ENCODE data around the gene PPP4R4. TPM values are rescaled to one million over a fixed set of nuclear protein-coding genes. Genes with fewer than 3 reads are reported as not detected.

PPP4R4 gene
- total and polyA plus RNA-seq, 2 of the 4 experiments (the other 2 are of a cell fraction): 0.17 to 0.36 TPM

- Histone ChIP-seq H3K4ac (ENCODE audit: low read depth, low read length) (no peak overlapping the region), H3K9me3 (ENCODE audit: control insufficient read depth, insufficient read depth, low read length) (no peaks in the 10 kb centered on the region), H3K9ac (ENCODE audit: low read depth, low read length) (no peak overlapping the region), H3K14ac (replicated peaks; ENCODE audit: low read depth, low read length) (no peak overlapping the region), H2BK5ac (ENCODE audit: low read depth, low read length, poor library complexity, severe bottlenecking) (peak overlapping the region; percentile 70), H2AK5ac (ENCODE audit: low read depth, low read length) (no peak overlapping the region), H3K27me3 (ENCODE audit: control insufficient read depth, insufficient read depth, low read length) (no peaks in the 10 kb centered on the region), H4K20me1 (ENCODE audit: insufficient read depth, low read length) (no peaks in the 10 kb centered on the region), H2AK9ac (replicated peaks; ENCODE audit: low read depth, low read length, poor library complexity) (no peak overlapping the region), H3K4me2 (ENCODE audit: low read depth, low read length) (peak overlapping the region; percentile 35; the same call in 1 of the 2 replicates), H3K18ac (ENCODE audit: low read depth, low read length) (no peak overlapping the region), H4K5ac (ENCODE audit: low read depth, low read length) (no peak overlapping the region), H3K79me1 (ENCODE audit: low read depth in 1 of 2, low read length in 2 of 2) (no peaks in the 10 kb centered on the region), H3K9me1 (ENCODE audit: insufficient read depth, low read length) (no peaks in the 10 kb centered on the region), H3K56ac (ENCODE audit: extremely low read depth, insufficient read depth, low read length) (no peak overlapping the region), H4K91ac (ENCODE audit: insufficient read depth, low read depth, low read length) (no peak overlapping the region), H2BK20ac (ENCODE audit: low read depth, low read length) (no peak overlapping the region), H4K8ac (ENCODE audit: low read depth in 2 of 2, low read length in 2 of 2) (no peak overlapping the region), H3K4me1 (ENCODE audit: control insufficient read depth, insufficient read depth, low read length) (no peaks in the 10 kb centered on the region), H3K23ac (ENCODE audit: low read depth, low read length) (no peak overlapping the region), H3K36me3 (ENCODE audit: control insufficient read depth, insufficient read depth, low read length) (no peaks in the 10 kb centered on the region), H3K4me3 (ENCODE audit: insufficient read depth, low read depth, low read length) (no peak overlapping the region), H2BK120ac (ENCODE audit: low read depth, low read length) (no peak overlapping the region), H2BK15ac (ENCODE audit: low read depth, low read length) (no peak overlapping the region), H2AFZ (replicated peaks; ENCODE audit: low read length, poor library complexity) (no peak overlapping the region), H3K27ac (ENCODE audit: insufficient read depth, low read length) (no peak overlapping the region)
- intact Hi-C loops (cut with micrococcal nuclease) (no loop called here), dilution Hi-C loops (cut with HindIII; ENCODE audit: low sequenced_read_pairs, unreplicated experiment) (no loop called here), in situ Hi-C loops (cut with MboI; ENCODE audit: low sequenced_read_pairs) (no loop called here)
- no CpG with 5 or more reads among the region's 4 CpGs for WGBS, 2 experiments (ENCODE audit: extremely low coverage in 2 of 2, insufficient read length in 1 of 2)
- CTCF ChIA-PET: no interaction called here
- TF ChIP-seq MAFK (IDR thresholded peaks at IDR 0.05; ENCODE audit: low read depth, low read length) (no peak), RAD21 (IDR thresholded peaks at IDR 0.05; ENCODE audit: low read length) (no peak)
- DNase-seq (peak; percentile 26), ATAC-seq (ENCODE audit: low read depth) (peak; percentile 74)
- BruUV-seq (replicated peaks): no TSS peak
- POLR2A ChIA-PET (ENCODE audit: unreplicated experiment): no interaction called here
These were observed 52.9 kb downstream of the PPP4R4 start for GRCh38 chr14:94227029-94227428.

All from IMR-90 (cell line).